ENCODE results near the gene PARP16. TPM values are rescaled to one million over a fixed set of nuclear protein-coding genes. Genes with fewer than 3 reads are reported as not detected.
A peak's percentile ranks its signal among the peaks of the same experiment; 100 is the strongest.

The PARP16 gene
- total and polyA plus RNA-seq, 9 of the 15 experiments (the other 6 are each of a cell fraction or from before 2014, with no cell fraction given) = 3.0 to 9.9 (median 5.8) TPM

DNA sequence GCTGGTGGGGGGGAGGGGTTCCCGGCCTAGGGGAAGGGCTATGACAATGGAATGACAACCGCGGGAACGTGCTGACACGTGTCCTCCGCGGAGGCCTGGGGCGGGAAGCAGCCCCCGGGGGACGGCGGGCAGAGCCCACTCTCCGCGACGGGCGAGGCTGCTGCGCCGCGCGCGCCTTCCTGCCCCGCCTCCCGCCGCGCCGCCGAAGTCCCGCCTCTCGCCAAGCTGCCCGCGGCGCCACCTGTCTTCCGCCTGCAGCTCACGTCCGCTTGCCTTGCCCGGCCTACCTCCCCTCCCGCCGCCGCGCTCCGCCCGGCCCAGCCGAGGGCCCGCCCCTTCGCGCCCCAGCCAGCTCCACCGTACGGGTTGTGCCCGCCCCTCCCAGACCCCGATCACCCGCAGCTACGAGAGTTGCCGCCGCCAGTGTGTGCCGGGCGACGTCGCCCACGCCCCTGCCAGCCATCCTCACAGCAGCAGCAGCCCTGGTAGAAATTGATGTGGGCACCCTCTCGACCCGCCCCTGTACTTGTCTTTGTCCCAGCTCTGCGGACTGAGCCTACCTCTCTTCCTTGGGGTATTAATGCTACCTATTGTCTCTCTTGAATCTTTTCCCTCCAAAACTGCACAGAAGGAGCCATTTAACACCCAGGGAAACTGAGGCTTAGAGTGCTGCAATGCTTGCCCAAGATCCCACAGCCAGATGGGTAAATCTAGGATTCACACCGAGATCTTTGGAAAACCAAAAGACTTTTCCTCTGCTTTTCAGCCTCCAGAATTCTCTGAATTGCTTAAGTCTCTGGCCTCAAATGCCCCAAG, at the start of gene PARP16 (continued):
- TF ChIP-seq MNT (conservative IDR thresholded peaks at IDR 0.05) = peak in 1 of 2 experiments; percentile 23; a peak in 2 of 4 replicates
- no peak for TF ChIP-seq KDM4B (IDR thresholded peaks at IDR 0.05; ENCODE audit: borderline replicate concordance in 2 of 2, low read depth in 1 of 2)
- TF ChIP-seq RB1 (IDR thresholded peaks at IDR 0.05; ENCODE audit: low read depth) = peak; percentile 99
- TF ChIP-seq ZNF740 (CRISPR knock-in tag; IDR thresholded peaks at IDR 0.05) = peak; percentile 88
- no peak for TF ChIP-seq ZNF740 (tag; IDR thresholded peaks at IDR 0.05)
- TF ChIP-seq BRF2 (IDR thresholded peaks at IDR 0.05; ENCODE audit: borderline replicate concordance, insufficient read depth, insufficient read length) = no peak
- peak; percentile 71 for TF ChIP-seq RBFOX2 (IDR thresholded peaks at IDR 0.05; ENCODE audit: low read depth, low read length)
- TF ChIP-seq FOXM1 (IDR thresholded peaks at IDR 0.05; ENCODE audit: low read depth) = no peak
- no peak for TF ChIP-seq FOXM1 (CRISPR knock-in tag; IDR thresholded peaks at IDR 0.05; ENCODE audit: low read depth)
- 0 out of 4 replicates have a peak, but pooled peaks of 1 of the 2 experiments have one; percentile 20 for TF ChIP-seq SRF (CRISPR knock-in tag; IDR thresholded peaks at IDR 0.05)
- TF ChIP-seq E2F3 (CRISPR knock-in tag; IDR thresholded peaks at IDR 0.05) = peak; percentile 51; the same call in 1 of the 2 replicates
- TF ChIP-seq, protein P1, sequence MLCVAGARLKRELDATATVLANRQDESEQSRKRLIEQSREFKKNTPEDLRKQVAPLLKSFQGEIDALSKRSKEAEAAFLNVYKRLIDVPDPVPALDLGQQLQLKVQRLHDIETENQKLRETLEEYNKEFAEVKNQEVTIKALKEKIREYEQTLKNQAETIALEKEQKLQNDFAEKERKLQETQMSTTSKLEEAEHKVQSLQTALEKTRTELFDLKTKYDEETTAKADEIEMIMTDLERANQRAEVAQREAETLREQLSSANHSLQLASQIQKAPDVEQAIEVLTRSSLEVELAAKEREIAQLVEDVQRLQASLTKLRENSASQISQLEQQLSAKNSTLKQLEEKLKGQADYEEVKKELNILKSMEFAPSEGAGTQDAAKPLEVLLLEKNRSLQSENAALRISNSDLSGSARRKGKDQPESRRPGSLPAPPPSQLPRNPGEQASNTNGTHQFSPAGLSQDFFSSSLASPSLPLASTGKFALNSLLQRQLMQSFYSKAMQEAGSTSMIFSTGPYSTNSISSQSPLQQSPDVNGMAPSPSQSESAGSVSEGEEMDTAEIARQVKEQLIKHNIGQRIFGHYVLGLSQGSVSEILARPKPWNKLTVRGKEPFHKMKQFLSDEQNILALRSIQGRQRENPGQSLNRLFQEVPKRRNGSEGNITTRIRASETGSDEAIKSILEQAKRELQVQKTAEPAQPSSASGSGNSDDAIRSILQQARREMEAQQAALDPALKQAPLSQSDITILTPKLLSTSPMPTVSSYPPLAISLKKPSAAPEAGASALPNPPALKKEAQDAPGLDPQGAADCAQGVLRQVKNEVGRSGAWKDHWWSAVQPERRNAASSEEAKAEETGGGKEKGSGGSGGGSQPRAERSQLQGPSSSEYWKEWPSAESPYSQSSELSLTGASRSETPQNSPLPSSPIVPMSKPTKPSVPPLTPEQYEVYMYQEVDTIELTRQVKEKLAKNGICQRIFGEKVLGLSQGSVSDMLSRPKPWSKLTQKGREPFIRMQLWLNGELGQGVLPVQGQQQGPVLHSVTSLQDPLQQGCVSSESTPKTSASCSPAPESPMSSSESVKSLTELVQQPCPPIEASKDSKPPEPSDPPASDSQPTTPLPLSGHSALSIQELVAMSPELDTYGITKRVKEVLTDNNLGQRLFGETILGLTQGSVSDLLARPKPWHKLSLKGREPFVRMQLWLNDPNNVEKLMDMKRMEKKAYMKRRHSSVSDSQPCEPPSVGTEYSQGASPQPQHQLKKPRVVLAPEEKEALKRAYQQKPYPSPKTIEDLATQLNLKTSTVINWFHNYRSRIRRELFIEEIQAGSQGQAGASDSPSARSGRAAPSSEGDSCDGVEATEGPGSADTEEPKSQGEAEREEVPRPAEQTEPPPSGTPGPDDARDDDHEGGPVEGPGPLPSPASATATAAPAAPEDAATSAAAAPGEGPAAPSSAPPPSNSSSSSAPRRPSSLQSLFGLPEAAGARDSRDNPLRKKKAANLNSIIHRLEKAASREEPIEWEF (CRISPR knock-in tag; IDR thresholded peaks at IDR 0.05) = no peak
- no peak for TF ChIP-seq MYBL2 (IDR thresholded peaks at IDR 0.05; ENCODE audit: low read depth)
- TF ChIP-seq MYBL2 (CRISPR knock-in tag; IDR thresholded peaks at IDR 0.05; ENCODE audit: borderline replicate concordance) = no peak
- no peak for TF ChIP-seq ZNF224 (CRISPR knock-in tag; IDR thresholded peaks at IDR 0.05)
- peak; percentile 87 for TF ChIP-seq ETS1 (conservative IDR thresholded peaks at IDR 0.05; ENCODE audit: control insufficient read depth, low read depth, low read length)

Data from K562 (cell line).